ENCODE results near the gene NUCKS1.

DNA sequence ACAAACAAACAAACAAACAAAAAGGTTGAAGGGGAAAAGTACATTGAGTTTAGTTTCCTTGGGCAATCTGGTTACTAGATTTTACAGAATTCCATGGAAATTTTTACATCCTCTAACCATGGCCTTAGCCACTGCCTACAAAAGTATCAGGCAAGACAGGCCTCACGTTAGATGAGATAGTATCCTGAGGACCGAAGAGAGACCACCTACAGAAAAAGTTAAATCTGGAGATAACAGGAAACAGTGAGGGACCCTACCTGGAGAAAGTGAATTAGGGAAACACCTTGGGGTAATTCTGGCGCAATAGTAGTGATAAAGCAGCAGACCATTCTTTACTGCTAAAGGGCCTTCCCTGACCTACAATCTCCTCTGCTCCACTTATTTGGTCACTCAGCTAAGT lies 16.6 kb upstream of the NUCKS1 start:
- TF ChIP-seq EZH2 (IDR thresholded peaks at IDR 0.05; ENCODE audit: insufficient read depth, poor library complexity, severe bottlenecking) (no peak), EZH2phosphoT487 (IDR thresholded peaks at IDR 0.05; ENCODE audit: insufficient read depth, low read depth) (no peak)
